ENCODE results near the gene CLCN1. TPM values are rescaled to one million over a fixed set of nuclear protein-coding genes. Genes with fewer than 3 reads are reported as not detected.

Gene CLCN1
- total RNA-seq, 5 donors from 2014 or later (not counting 1 experiment from before 2014, with no cell fraction given): not detected

DNA sequence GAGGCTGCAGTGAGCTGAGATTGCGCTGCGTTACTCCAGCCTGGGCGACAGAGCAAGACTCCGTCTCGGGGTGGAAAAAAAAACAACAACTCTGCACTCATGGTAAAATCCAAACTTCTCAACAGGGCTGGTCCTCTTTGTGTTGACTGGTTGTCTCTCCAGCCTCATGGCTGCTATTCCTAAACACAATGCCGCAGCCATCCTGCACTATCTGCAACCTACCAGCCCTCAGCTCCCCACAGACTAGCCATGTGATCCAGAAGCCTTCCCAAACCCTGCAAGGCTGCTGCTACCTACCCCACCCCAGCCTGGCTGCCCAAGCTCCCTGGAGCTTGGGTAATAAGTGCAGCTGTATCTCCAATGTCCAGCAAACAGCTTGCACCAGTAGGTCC, 77.0 kb downstream of the CLCN1 start:
- Histone ChIP-seq H3K27me3 (replicated peaks in 1 of 2; ENCODE audit: control insufficient read depth in 2 of 2, extremely low read depth in 1 of 2, insufficient read depth in 2 of 2, low read length in 1 of 2) (no peaks in the 10 kb centered on the region), H3K9me3 (no peaks in the 10 kb centered on the region), H3K27ac (ENCODE audit: low read length) (no peak overlapping the region), H3K36me3 (ENCODE audit: control insufficient read depth in 2 of 2, extremely low read depth in 1 of 2, insufficient read depth in 1 of 2, low read length in 1 of 2) (peaks cover 39 to 69% of the 10 kb centered on the region in 2 donors), H3K4me1 (ENCODE audit: control insufficient read depth in 1 of 2, extremely low read depth in 1 of 2, insufficient read depth in 2 of 2, low read length in 2 of 2) (peaks cover 0 to 19% of the 10 kb centered on the region in 2 experiments), H3K4me3 (ENCODE audit: control insufficient read depth in 1 of 2, extremely low read depth in 1 of 2, low read length in 1 of 2) (no peak overlapping the region)
- Mint-ChIP-seq H3K4me1 (peaks cover 18 to 29% (median 24%) of the 10 kb centered on the region in 3 donors), H3K4me3 (no peak overlapping the region), H3K27me3 (no peaks in the 10 kb centered on the region), H3K9me3 (no peaks in the 10 kb centered on the region), H3K36me3 (peaks cover 26% of the 10 kb centered on the region), H3K27ac (peak overlapping the region in 1 of 2 donors; percentile 23)
- ATAC-seq (replicated peaks in 1 of 4) (no peak), DNase-seq (no peak)
- 98% methylated on average over 6 of the region's 6 CpGs for WGBS (ENCODE audit: insufficient coverage)
- CTCF ChIA-PET: interaction anchor here (0.6 to 1.2 kb wide), 4 partner anchors 9 to 468 kb away, joined by 3 to 5 read pairs (median 4); no protein-coding TSS in a partner anchor
- POLR2A ChIA-PET: no interaction called here

DNA sequence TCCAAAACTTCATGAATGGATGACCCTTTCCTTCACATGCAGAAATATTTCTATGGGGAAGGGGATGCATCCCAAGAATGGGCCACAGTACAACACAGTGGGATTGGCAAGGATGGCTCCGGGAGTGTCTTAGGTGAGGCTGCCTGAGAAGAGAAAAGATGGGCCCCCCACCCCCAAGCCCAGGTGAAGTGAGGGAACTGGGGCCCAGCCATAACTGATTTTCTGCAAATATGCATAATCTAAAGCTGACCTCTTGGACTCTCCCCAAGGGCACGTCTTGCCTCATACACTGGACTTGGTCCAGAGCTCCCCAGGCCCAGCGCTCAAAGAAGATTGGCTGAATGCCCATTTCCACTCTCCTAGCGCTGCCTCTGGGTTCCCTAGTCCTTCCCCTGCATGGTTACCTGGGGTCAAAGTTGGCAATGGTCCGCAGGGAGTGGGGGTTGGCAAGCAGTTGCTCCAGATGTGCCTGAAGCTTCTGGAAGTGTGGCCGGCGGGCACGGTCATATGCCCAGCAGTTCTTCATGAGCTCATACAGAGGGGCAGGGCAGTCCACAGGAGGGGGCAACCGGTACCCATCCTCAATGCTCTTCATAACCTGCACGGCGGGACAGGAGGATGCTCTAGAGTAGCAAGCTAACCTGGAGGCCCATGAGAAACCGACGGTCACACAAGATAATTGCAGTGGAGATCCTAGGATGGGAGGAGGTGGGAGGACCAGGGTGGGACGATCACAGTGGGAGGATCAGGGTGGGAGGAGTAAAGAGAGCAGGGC, 77.5 kb downstream of the CLCN1 start:
- Mint-ChIP-seq H3K4me3 (no peak overlapping the region), H3K27me3 (no peaks in the 10 kb centered on the region), H3K9me3 (no peaks in the 10 kb centered on the region), H3K27ac (peak overlapping the region; percentile 23 to 28), H3K4me1 (peaks cover 17 to 29% (median 22%) of the 10 kb centered on the region in 3 donors), H3K36me3 (peaks cover 27% of the 10 kb centered on the region)
- WGBS (ENCODE audit: insufficient coverage): 94% methylated on average over 7 of the region's 14 CpGs
- peaks cover 41 to 69% of the 10 kb centered on the region in 2 donors for H3K36me3 ChIP-seq (ENCODE audit: control insufficient read depth in 2 of 2, extremely low read depth in 1 of 2, insufficient read depth in 1 of 2, low read length in 1 of 2)
- H3K4me3 ChIP-seq (ENCODE audit: control insufficient read depth in 1 of 2, extremely low read depth in 1 of 2, low read length in 1 of 2): no peak overlapping the region
- ChIA-PET POLR2A (no interaction called here), CTCF (interaction anchor here in 1 of 2 donors (1.2 kb wide), 1 partner anchor 9 kb away, joined by 3 read pairs; no protein-coding TSS in a partner anchor)
- no peak overlapping the region for H3K27ac ChIP-seq (ENCODE audit: low read length)
- no peak for DNase-seq
- ATAC-seq (replicated peaks in 1 of 4): no peak
- H3K27me3 ChIP-seq (replicated peaks in 1 of 2; ENCODE audit: control insufficient read depth in 2 of 2, extremely low read depth in 1 of 2, insufficient read depth in 2 of 2, low read length in 1 of 2): peaks cover 0 to under 1% of the 10 kb centered on the region in 2 experiments
- H3K4me1 ChIP-seq (ENCODE audit: control insufficient read depth in 1 of 2, extremely low read depth in 1 of 2, insufficient read depth in 2 of 2, low read length in 2 of 2): peaks cover 0 to 16% of the 10 kb centered on the region in 2 experiments
- no peaks in the 10 kb centered on the region for H3K9me3 ChIP-seq

DNA sequence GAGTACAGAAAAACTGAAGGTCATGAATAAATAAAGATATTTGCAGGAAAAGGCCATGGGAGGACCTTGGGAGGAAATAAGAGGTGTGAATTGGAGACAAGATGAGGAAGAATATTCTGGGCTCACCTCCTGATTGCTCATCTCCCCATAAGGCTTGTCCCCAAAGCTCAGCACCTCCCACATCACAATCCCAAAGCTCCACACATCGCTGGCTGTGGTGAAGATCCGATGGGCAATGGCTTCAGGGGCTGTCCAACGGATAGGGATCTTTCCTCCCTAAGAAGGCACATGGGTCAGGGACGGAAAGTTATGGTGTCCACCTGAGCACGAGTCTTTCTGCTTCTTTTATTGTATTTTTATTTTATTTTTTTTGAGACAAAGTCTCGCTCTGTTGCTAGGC, 78.2 kb downstream of the CLCN1 start:
- ChIA-PET POLR2A (no interaction called here), CTCF (interaction anchor here (0.9 to 1.2 kb wide), 2 partner anchors 8 to 14 kb away, joined by 3 read pairs; no protein-coding TSS in a partner anchor)
- H3K4me3 ChIP-seq (ENCODE audit: control insufficient read depth in 1 of 2, extremely low read depth in 1 of 2, low read length in 1 of 2): no peak overlapping the region
- peaks cover 44 to 65% of the 10 kb centered on the region in 2 donors for H3K36me3 ChIP-seq (ENCODE audit: control insufficient read depth in 2 of 2, extremely low read depth in 1 of 2, insufficient read depth in 1 of 2, low read length in 1 of 2)
- peaks cover 0 to 10% of the 10 kb centered on the region in 2 experiments for H3K4me1 ChIP-seq (ENCODE audit: control insufficient read depth in 1 of 2, extremely low read depth in 1 of 2, insufficient read depth in 2 of 2, low read length in 2 of 2)
- 100% methylated on average over 1 of the region's 6 CpGs for WGBS (ENCODE audit: insufficient coverage)
- no peak overlapping the region for H3K4me3 Mint-ChIP-seq
- peak overlapping the region; percentile 18 to 28 for H3K27ac Mint-ChIP-seq
- no peaks in the 10 kb centered on the region for H3K9me3 Mint-ChIP-seq
- peaks cover 25% of the 10 kb centered on the region for H3K36me3 Mint-ChIP-seq
- no peak for DNase-seq
- H3K27me3 ChIP-seq (replicated peaks in 1 of 2; ENCODE audit: control insufficient read depth in 2 of 2, extremely low read depth in 1 of 2, insufficient read depth in 2 of 2, low read length in 1 of 2): peaks cover 0 to 2% of the 10 kb centered on the region in 2 experiments
- H3K27me3 Mint-ChIP-seq: no peaks in the 10 kb centered on the region
- no peak for ATAC-seq (replicated peaks in 1 of 4)
- peaks cover 16 to 28% (median 20%) of the 10 kb centered on the region in 3 donors for H3K4me1 Mint-ChIP-seq
- no peak overlapping the region for H3K27ac ChIP-seq (ENCODE audit: low read length)
- H3K9me3 ChIP-seq: no peaks in the 10 kb centered on the region

DNA sequence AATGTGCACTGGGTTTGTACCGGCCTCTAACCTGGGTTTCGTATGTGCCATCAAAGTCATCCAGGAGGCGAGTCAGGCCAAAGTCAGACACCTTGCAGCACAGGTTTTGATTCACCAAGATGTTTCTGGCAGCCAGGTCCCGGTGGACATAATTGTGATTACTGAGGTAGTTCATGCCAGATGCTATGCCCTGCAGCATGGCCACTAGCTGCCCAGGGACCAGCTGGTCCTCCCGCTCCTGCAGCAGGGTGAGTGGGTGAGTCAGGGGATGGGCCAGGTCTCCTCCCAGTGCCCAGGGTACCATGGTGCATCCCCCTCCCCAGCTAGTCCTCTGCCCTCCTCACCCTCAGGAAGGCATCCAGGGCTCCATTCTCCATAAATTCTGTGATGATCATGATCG, 78.9 kb downstream of the CLCN1 start:
- no peak overlapping the region for H3K4me3 ChIP-seq (ENCODE audit: control insufficient read depth in 1 of 2, extremely low read depth in 1 of 2, low read length in 1 of 2)
- Mint-ChIP-seq H3K27me3 (no peaks in the 10 kb centered on the region), H3K27ac (peak overlapping the region; percentile 60), H3K9me3 (no peaks in the 10 kb centered on the region), H3K4me1 (peaks cover 11 to 21% (median 13%) of the 10 kb centered on the region in 3 donors), H3K36me3 (peaks cover 21% of the 10 kb centered on the region), H3K4me3 (no peak overlapping the region)
- H3K36me3 ChIP-seq (ENCODE audit: control insufficient read depth in 2 of 2, extremely low read depth in 1 of 2, insufficient read depth in 1 of 2, low read length in 1 of 2): peaks cover 44 to 63% of the 10 kb centered on the region in 2 donors
- no peak overlapping the region for H3K27ac ChIP-seq (ENCODE audit: low read length)
- peaks cover 0 to 2% of the 10 kb centered on the region in 2 experiments for H3K27me3 ChIP-seq (replicated peaks in 1 of 2; ENCODE audit: control insufficient read depth in 2 of 2, extremely low read depth in 1 of 2, insufficient read depth in 2 of 2, low read length in 1 of 2)
- 79% methylated on average over 4 of the region's 6 CpGs for WGBS (ENCODE audit: insufficient coverage)
- H3K4me1 ChIP-seq (ENCODE audit: control insufficient read depth in 1 of 2, extremely low read depth in 1 of 2, insufficient read depth in 2 of 2, low read length in 2 of 2): peaks cover 0 to 8% of the 10 kb centered on the region in 2 experiments
- no peak for DNase-seq
- ATAC-seq (replicated peaks in 1 of 4): no peak
- no peaks in the 10 kb centered on the region for H3K9me3 ChIP-seq
- CTCF ChIA-PET: interaction anchor here in 1 of 2 donors (0.5 to 0.9 kb wide), 2 partner anchors 14 to 22 kb away, joined by 3 to 4 read pairs; no protein-coding TSS in a partner anchor
- POLR2A ChIA-PET: no interaction called here

DNA sequence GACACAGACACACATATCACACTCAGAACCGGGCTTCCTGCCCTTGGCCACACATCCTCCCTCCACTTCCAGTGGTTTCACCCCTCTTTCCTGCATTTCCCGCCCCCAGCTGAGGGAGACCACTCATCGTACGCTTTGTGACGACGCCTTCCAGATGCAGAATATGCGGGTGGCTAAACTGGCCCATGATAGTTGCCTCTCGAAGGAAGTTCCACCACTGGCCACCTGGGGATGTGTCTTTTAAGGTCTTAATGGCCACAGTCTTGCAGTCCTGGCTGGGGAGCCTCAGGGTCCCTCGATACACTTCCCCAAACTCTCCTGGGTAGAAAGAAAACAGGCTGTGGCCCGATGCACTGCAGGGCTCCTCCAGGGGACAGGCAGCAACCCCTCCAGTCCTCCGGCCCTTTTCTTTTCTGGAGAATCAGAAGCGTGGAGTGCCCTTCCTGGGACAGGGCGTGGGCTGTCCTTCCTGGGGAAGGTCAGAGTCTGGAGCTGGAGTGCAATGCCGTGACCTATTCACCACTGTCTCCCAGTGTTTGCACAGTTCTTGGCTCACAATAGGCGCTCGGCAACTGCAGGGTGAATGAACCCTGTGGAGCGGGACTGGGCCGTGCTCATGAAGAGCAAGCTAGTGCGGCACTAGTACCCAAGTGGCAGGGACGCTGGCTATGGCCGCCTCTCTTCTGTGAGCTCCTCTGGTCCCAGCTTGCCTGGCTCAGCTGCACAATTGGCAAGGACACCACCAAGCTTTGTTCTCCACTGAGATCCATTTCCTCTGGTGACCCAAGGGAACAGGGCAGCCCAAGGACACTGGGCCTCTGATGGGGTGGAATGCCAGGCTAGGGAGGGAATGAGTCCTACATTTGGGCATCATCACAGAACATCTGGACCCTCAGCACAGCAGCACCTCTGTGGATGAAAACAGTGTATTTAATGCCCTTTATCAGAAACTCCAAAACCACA, 79.6 kb downstream of the CLCN1 start:
- H3K4me3 ChIP-seq (ENCODE audit: control insufficient read depth in 1 of 2, extremely low read depth in 1 of 2, low read length in 1 of 2): no peak overlapping the region
- no peak for DNase-seq
- ChIA-PET CTCF (no interaction called here), POLR2A (no interaction called here)
- Mint-ChIP-seq H3K27ac (peak overlapping the region; percentile 60), H3K36me3 (peaks cover 14% of the 10 kb centered on the region), H3K4me3 (no peak overlapping the region), H3K4me1 (peaks cover 8 to 16% (median 11%) of the 10 kb centered on the region in 3 donors), H3K9me3 (no peaks in the 10 kb centered on the region), H3K27me3 (no peaks in the 10 kb centered on the region)
- no peak overlapping the region for H3K27ac ChIP-seq (ENCODE audit: low read length)
- WGBS (ENCODE audit: insufficient coverage): 74% methylated on average over 20 of the region's 21 CpGs
- H3K36me3 ChIP-seq (ENCODE audit: control insufficient read depth in 2 of 2, extremely low read depth in 1 of 2, insufficient read depth in 1 of 2, low read length in 1 of 2): peaks cover 41 to 59% of the 10 kb centered on the region in 2 donors
- H3K27me3 ChIP-seq (replicated peaks in 1 of 2; ENCODE audit: control insufficient read depth in 2 of 2, extremely low read depth in 1 of 2, insufficient read depth in 2 of 2, low read length in 1 of 2): peaks cover 0 to 2% of the 10 kb centered on the region in 2 experiments
- H3K4me1 ChIP-seq (ENCODE audit: control insufficient read depth in 1 of 2, extremely low read depth in 1 of 2, insufficient read depth in 2 of 2, low read length in 2 of 2): peaks cover 0 to 8% of the 10 kb centered on the region in 2 experiments
- ATAC-seq (replicated peaks in 1 of 4): no peak
- H3K9me3 ChIP-seq: no peaks in the 10 kb centered on the region

DNA sequence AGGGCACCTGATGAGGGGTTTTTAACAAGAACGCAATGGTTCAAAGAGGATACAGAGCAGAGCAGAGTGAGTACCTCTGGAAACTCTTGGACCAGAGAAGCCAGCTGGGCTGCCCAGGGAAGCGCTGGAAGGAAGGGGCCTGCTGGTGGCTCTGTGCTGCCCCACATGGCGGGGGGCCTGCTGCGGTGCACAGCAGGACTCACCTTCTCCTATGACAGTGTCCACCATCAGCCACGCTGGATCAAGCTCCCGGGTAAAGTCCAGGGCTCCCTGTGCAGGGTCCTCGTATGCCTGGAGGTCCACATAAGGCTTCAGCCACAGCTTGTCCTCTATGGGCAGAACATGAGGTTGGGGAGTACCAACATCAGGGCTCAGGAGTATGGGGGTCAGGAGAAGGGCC, 80.3 kb downstream of the CLCN1 start:
- DNase-seq: no peak
- H3K4me1 Mint-ChIP-seq: peaks cover 8 to 18% (median 11%) of the 10 kb centered on the region in 3 donors
- H3K27ac Mint-ChIP-seq: peak overlapping the region; percentile 20 to 58
- H3K9me3 Mint-ChIP-seq: no peaks in the 10 kb centered on the region
- Histone ChIP-seq H3K9me3 (no peaks in the 10 kb centered on the region), H3K27me3 (replicated peaks in 1 of 2; ENCODE audit: control insufficient read depth in 2 of 2, extremely low read depth in 1 of 2, insufficient read depth in 2 of 2, low read length in 1 of 2) (peaks cover 0 to 2% of the 10 kb centered on the region in 2 experiments), H3K4me3 (ENCODE audit: control insufficient read depth in 1 of 2, extremely low read depth in 1 of 2, low read length in 1 of 2) (no peak overlapping the region), H3K27ac (ENCODE audit: low read length) (no peak overlapping the region), H3K36me3 (ENCODE audit: control insufficient read depth in 2 of 2, extremely low read depth in 1 of 2, insufficient read depth in 1 of 2, low read length in 1 of 2) (peaks cover 36 to 53% of the 10 kb centered on the region in 2 donors), H3K4me1 (ENCODE audit: control insufficient read depth in 1 of 2, extremely low read depth in 1 of 2, insufficient read depth in 2 of 2, low read length in 2 of 2) (peaks cover 0 to 8% of the 10 kb centered on the region in 2 experiments)
- no peak for ATAC-seq (replicated peaks in 1 of 4)
- no peak overlapping the region for H3K4me3 Mint-ChIP-seq
- POLR2A ChIA-PET: no interaction called here
- CTCF ChIA-PET: no interaction called here
- 67% methylated on average over 3 of the region's 7 CpGs for WGBS (ENCODE audit: insufficient coverage)
- peaks cover 19% of the 10 kb centered on the region for H3K36me3 Mint-ChIP-seq
- no peaks in the 10 kb centered on the region for H3K27me3 Mint-ChIP-seq

Data from T-cell (primary cell).